T-helper 9 cell (primary cell): ENCODE results near the gene TRPT1.
A peak's percentile ranks its signal among the peaks of the same experiment; 100 is the strongest.

Source experiments
- DNase-seq: peaks from one replicate; pipeline ENCODE4 v3.0.0-alpha.2; 2020

The TRPT1 gene

DNA sequence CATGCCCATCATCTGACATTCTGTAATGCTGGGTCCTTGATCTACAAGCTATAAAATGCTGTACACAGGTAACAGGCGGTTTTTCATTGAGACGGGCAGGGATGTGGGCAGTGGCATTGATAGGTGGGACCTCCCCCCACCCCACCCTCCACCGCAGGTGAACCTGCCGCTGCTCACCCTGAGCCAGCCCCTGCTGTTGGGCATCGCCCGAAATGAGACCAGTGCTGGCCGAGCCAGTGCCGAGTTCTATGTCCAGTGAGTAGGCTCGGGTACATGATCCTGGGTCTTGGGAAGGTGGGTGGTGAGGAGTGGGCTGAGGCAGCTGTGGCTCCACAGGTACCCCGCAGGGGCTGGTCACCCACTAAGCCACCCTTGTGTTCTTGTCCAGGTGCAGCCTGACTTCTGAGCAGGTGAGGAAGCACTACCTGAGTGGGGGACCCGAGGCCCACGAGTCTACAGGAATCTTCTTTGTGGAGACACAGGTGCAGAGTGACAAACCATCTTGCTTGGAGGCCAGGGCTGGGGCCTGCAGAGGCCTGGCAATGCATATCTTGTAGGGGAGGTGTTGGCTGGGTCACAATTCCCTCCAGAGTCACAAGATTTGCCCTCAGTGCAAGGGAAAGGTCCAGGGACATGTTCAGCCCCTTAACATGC lies 3.2 kb upstream of the TRPT1 start:
- no peak for DNase-seq

DNA sequence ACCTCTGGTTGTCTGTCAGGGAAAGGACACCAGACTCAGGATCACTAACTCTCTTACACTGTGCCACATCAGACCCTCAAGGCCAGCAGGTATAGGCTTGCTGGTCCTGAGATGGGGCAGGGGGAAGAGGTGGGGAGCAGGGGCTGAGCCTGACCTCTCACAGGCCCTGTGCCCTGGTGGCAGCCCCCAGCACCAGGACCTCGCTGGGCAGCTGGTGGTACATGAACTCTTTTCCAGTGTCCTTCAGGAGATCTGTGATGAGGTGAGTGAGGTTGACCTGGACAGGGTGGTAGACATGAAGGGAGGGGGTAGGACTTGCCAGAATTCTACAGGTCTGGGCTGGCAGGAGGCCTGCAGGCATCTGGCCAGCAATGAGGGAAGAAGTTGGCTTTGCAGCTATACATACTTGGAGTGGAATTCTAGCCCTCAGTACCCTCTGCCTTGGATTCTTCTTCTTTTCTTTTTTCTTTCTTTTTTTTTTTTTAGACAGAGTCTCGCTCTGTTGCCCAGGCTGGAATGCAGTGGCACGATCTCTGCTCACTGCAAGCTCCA lies 1.5 kb upstream of the TRPT1 start:
- no peak for DNase-seq

DNA sequence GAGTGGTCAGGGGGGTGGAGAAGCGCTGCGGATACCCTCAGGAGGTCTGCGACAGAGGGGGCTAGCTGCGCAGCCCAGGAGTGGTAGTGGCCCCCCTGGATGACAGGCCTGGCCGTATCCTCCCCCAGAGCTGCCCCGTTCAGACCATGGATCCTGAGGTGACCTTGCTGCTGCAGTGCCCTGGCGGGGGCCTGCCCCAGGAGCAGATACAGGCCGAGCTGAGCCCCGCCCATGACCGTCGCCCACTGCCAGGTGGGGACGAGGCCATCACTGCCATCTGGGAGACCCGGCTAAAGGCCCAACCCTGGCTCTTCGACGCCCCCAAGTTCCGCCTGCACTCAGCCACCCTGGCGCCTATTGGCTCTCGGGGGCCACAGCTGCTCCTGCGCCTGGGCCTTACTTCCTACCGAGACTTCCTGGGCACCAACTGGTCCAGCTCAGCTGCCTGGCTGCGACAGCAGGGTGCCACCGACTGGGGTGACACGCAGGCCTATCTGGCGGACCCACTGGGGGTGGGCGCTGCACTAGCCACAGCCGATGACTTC lies 593 bp upstream of the TRPT1 start:
- DNase-seq: no peak

DNA sequence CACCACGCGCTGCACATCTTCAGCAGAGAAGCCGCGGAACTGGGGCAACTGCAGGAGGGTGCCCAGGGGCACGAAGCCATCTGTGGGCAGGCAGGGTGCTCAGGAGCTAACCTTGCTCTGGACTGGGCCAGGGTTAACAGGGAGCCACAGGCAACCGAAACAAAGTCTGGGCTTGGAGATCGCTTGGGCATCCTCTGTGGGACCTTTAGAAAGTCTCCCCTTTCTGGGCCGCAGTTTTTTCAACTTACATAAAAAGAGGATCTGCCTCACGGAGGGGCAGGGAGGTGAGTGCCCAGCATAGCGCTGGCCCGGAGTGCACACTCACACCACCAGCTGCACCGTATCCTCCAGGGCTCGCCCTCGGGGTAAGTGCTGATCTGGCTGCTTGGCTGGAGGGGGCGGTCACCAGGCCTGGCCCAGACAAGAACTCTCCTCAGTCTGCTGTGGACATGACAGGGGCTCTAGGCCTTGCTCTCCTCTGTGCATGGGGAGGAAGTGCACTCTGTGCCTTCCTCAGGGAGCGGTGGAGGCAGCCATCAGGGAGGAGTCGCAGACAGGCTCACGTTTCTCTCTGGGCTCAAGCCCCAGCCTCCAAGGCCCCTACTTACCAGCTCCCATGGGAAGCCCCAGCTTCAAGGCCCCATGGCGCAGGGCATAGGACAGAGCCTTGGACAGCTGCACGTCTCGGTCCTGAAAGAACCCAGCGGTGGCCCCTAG lies 937 bp downstream of the TRPT1 start:
- no peak for DNase-seq

DNA sequence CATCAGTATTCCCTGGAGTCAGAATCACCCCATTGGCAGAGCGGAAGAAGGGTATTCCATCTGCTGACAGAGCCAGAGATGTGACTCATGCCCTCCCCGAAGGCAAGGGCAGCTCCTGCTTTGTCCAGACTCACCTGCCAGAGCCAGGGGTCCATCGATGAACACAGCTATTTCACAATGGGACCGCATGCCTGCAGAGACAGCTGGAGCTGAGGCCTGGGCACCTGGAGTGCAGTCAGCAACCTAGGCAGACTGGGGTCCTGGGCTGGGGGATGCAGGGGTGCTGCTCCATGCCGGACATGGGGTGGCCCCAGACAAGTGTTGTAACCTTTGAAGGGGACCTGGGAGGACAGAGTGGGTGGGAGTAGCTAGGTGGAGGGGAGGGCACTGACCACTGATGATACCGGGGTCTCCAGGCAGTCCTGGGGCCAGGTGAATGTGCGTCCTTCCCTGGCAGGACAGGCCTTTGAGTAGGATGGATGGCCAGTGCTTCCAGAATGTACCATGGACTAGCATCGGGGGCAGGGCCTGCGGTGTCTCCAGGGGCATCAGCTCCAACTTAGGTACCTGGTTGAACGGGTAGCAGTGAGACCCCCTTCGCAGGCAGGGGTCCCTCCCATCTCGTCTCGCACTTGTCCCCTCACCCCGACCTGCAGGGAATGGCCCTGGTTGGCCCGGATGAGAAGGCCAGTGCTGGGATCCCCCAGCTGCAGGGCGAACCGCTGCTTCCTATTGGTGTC lies 1.7 kb downstream of the TRPT1 start:
- DNase-seq: no peak

DNA sequence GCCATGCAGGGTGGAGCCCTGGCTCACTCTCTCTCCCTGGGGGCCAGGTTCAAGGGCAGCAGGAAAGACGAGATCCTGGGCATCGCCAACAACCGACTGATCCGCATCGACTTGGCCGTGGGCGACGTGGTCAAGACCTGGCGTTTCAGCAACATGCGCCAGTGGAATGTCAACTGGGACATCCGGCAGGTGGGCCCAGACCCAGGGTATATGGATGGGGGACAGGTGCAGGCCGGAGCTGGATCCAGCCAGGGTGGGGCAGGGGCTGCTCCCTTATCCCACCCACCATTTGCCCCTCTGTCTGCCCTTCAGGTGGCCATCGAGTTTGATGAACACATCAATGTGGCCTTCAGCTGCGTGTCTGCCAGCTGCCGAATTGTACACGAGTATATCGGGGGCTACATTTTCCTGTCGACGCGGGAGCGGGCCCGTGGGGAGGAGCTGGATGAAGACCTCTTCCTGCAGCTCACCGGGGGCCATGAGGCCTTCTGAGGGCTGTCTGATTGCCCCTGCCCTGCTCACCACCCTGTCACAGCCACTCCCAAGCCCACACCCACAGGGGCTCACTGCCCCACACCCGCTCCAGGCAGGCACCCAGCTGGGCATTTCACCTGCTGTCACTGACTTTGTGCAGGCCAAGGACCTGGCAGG lies 2.9 kb downstream of the TRPT1 start:
- DNase-seq: no peak

DNA sequence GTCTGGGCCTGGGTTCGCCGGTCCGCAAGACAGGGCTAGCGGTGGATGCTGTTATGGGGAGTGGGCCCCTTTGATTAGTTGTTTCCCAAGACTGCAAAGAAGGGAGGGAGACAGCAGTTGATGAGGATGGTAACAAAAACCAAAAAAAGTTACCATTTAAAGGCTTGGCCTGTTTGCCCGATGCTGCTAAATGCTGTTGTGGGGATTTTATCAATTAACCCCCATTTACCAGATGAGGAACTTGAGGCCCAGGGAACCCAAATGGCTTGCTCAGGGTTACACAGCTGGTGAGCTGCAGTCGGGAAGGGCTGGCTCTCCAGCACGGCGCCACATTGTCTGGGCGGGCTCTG lies 3.4 kb downstream of the TRPT1 start:
- no peak for DNase-seq

DNA sequence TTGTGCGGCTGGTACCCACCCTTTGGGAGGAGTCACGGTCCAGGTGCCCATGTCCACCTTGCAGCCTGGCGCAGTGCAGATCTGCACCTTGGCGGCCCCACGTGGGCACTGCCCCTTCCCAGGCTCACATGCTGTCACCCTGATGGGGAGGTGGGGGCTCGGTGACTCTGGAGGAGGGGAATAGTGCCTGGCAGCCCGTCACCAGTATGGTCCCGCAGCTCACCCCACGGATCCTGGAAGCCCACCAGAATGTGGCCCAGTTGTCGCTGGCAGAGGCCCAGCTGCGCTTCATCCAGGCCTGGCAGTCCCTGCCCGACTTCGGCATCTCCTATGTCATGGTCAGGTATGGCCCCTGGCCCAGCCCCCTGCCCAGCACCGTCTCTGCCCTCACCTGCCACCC lies 5.2 kb downstream of the TRPT1 start:
- DNase-seq: no peak

DNA sequence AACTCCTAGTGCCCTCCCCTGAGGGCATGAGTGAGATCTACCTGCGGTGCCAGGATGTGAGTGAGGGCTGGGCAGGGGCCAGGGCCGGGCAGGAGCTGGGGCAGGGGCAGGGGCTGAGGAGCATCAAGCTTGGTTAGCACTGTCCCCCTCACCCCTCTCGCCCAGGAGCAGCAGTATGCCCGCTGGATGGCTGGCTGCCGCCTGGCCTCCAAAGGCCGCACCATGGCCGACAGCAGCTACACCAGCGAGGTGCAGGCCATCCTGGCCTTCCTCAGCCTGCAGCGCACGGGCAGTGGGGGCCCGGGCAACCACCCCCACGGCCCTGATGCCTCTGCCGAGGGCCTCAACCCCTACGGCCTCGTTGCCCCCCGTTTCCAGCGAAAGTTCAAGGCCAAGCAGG lies 5.7 kb downstream of the TRPT1 start:
- no peak for DNase-seq

DNA sequence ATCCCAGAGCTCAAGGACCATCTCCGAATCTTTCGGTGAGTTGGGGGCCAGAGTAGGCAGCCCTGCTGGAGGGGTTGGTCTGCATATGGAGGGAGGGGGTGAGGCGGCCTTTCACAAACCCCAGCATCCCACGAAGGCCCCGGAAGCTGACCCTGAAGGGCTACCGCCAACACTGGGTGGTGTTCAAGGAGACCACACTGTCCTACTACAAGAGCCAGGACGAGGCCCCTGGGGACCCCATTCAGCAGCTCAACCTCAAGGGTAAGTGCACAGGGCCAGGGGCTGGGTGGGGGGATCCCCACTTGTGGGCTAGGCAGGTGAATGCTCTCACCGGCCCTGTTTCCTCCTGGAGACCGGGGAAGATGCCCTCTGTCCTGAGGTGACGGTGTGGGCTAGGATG lies 6.2 kb downstream of the TRPT1 start:
- no peak for DNase-seq

DNA sequence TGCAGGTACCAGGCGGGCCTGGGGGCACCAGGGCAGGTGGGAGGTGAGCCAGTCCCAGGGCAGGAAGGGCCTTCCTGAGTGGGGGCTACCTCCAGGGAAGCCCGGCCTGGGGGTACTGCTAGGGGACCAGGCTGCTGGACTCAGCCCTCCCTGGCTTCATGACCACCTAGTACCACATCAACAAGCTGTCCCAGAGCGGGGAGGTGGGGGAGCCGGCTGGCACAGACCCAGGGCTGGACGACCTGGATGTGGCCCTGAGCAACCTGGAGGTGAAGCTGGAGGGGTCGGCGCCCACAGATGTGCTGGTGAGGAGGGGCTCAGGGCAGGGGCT lies 6.7 kb downstream of the TRPT1 start:
- DNase-seq: no peak

DNA sequence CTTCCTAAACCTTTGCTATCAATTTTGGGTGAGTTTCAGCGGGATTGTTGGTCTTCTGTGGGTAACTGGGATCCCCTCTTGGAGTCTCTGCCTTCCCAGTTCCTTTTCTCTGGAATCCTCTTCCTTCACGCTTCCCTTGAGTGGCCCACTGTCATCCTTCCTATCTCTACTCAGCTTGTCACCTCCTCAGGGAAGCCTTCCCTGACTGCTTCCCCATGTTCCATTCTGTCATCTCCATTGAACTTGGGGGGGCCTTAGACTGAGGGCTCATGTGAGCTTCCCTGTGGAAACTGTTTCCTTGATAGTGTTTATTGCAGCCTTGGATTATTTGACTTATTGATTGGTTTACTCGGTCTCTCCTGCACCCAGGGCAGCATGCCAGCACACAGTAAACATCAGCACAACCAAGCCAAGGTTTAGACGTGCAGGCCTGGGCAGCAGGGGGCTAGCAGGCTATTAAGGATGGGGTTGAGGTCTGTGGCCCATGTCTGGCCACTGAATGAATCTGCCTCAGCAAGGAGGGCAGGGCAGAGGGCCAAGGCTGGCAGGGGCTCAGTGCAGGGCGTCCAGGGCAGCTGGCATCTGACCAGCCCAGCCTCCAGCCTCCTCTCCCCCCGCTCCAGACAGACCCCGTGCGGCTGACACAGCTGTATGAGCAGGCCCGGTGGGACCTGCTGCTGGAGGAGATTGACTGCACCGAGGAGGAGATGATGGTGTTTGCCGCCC lies 7.2 kb downstream of the TRPT1 start:
- no peak for DNase-seq

DNA sequence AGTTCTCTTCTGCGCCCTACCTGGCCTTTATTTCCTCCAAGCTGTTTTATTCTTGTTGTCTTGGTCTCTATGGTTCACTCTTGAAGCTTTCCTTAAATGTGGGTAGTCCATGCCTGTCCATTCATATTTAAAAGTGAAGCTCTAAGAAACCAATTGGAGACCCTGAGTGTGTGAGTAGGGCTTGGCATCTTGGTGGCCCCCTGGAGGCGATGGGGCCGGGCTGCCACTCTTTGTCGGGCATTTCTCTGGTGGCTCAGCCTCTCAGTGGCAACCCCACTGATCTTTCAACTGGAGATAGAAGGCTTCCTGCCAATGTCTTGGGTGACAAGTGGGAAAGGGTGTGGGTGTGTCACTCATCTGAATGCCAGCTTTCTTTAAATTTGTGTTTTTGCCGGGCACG lies 9.1 kb downstream of the TRPT1 start:
- DNase-seq: no peak

DNA sequence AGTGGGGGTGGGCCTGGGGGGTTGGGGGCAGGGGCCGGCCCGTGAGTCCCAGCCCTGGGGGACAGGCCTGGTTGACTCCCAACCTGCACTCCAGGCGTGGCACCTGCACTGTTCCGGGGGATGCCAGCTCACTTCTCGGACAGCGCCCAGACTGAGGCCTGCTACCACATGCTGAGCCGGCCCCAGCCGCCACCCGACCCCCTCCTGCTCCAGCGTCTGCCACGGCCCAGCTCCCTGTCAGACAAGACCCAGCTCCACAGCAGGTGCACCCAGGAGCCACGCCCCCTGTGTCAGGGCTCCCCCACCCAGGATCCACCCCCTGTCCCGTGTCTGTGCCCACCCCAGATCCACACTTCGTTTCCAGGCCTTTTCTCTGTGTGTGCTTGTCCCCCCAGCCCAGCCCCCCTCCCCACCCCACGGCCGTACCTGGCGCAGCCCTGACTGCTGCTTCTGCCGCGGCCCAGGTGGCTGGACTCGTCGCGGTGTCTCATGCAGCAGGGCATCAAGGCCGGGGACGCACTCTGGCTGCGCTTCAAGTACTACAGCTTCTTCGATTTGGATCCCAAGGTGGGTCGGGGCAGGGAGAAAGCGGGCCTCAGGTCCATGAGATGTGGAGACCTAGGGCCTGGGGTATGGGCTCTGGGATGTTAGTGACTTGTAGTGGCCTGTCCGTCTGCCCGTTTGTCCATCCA lies 14.7 kb downstream of the TRPT1 start:
- DNase-seq: no peak

DNA sequence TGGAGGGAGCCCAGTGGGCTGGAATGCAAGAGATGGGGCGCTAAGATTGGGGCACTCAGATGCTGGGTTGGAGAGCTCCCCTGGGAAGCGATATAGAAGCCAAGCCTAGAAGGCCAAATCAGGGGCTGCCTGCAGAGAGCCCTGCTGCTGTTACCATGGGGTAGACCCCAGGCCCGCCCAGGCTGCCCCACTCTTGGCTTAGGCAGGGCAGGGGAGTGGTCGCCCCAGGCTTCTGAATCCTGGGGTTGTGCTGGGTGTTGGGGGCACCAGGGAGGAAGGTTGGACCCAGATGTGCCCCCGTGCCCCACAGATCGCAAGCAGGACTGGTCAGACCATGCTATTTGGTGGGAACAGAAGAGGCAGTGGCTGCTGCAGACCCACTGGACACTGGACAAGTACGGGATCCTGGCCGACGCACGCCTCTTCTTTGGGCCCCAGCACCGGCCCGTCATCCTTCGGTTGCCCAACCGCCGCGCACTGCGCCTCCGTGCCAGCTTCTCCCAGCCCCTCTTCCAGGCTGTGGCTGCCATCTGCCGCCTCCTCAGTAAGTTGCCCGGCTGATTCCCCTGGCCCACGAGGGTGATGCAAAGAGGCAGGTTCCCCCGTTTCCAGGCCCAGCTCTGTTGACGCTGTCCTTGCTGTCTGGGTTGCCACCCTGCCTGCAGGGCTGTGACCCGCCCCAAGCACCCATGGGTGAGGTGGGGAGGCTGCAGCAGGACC lies 15.5 kb downstream of the TRPT1 start:
- DNase-seq: no peak

DNA sequence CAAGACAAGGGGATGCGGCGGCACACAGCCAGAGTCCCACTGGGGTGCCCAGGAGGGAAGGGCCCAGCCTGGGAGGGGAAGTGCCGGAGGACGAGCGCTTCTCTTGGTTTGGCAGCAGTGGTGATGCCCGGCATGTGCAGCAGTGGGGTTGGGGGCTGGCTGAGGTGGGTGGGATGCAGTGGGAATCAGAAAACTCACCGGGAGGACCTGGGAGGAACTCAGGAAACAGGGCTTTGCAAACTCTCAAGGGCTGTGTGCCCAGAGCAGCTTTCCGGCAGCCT lies 16.5 kb downstream of the TRPT1 start:
- DNase-seq: no peak

DNA sequence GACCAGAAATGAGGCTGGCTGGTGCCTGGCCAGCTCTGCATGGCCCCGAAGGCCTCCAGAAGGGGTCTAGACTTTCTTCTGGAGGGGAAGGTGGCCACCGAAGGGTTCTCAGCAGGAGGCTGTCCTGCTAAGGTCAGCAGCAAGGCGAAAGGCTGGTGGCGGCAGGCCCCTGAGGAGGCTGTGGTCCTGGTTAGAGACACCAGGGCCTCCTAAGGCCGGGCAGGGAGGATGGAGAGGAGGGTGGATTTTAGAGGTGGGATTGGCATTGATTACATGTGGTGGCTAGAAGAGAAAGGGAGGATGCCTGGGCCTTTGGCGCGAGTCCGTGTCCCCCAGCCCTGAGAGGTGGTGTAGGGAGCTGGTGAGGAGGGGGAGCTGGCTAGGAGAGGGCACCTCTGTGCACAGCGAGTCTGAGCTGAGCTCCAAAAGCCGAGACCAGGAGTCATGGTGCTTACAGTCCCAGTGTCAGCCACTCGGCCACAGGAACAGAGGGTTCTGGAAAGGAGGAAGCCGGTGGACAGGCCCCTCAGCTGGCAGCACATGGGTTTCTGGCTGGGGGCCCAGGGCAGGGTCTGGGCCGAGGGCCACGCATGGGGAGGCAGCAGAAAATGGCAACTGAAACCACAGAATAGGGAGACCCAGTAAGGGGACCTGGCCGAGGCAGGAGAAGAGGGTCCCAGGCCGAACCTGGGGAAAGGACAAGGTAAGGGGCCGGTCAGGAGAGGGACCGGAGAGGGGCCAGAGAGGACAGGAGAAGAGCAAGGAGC lies 17.0 kb downstream of the TRPT1 start:
- DNase-seq: no peak

DNA sequence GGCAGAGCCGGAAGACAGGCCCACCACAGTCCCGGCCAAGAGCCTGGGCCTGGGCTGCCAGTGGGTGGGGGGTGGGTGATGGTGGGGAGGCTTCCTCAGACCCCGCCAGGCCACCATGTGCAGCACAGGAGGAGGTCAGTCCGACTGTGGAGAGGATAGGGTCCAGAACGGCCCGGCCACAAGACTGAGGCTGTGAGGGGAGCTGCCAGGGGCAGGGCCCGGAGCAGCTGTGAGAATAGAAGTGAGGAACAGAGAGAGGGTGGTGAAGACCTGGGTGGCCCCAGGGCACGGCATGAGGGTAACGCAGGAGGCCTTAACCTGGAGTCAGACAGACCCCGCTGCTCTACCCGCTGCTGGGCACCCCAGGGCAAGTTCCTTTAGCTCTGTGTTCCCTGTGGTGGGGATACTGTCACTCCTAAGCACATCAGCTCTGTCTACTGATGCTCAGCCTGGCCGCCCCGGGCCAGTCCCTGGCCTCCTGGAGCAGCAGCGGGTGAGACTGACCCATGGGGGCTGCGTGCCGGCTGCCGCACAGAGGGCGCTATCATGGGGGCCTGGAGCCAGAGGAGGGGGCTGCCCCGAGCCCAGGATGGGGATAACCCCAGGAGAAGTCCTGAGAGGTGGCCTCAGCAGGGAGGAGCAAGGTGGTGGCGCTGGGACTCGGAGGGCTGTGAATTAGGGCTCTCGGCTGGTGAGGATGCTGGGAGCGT lies 17.7 kb downstream of the TRPT1 start:
- no peak for DNase-seq

DNA sequence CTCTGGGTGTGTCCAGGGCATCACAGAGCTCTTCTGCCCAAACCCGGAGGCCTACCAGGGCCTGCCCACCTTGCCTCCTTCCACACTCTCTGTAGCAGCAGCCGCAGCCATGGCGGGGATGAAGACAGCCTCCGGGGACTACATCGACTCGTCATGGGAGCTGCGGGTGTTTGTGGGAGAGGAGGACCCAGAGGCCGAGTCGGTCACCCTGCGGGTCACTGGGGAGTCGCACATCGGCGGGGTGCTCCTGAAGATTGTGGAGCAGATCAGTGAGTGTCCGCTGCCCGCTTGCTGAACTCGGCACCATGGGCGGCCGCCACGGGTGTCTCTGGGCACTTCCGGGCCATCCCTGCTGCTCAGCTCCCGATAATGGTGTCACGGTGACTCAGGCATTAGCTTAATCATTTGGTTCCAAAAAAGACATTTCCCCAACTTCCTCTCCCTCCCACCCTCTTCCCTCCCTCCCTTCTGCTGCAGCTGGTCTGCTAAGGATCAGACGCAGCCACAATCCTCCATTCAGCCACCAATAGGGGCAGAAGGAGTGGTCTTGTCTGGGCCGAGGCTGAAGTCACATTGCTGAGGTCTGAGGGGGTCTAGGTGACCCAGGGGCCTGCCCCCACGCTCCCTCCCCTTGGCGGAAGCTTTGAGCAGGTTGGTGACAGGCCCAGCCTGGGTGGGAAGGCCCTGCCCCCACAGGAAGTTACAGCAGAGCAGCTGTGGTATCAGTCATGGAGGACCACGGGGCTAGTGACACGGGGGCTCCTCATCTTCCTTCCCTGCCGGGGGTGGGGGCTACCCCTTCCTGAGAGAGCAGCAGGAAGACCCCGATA lies 18.5 kb downstream of the TRPT1 start:
- peak; percentile 53 for DNase-seq
